HEK293 (cell line): Measurements from ENCODE around the gene IL23A.

ENCODE experiments used
- CTCF ChIA-PET: fragments of 350-600 bp; formaldehyde crosslinking; extraction: SDS; loops from one replicate; lab custom pipeline; 2021; ENCODE audit warnings: antibody characterized with exemption; lab: Yijun Ruan, JAX
- POLR2A ChIA-PET: fragments of 300-600 bp; formaldehyde crosslinking; extraction: SDS; loops from one replicate; lab custom pipeline; 2020; ENCODE audit warnings: antibody characterized with exemption, inconsistent platforms; lab: Yijun Ruan, JAX
- H3K27ac ChIP-seq: fragments of 200-500 bp; sonication (Bioruptor generic); 2 replicates; pipeline ENCODE4 v1.5.1; 2014; ENCODE audit warnings: low read depth, low read length, control low read depth, inconsistent platforms; ENCODE audit errors: extremely low read depth
- H3K36me3 ChIP-seq, 2 experiments: fragments of 200-500 bp in 1 of 2; sonication (Bioruptor generic) in 1 of 2; 1 replicate in 1 of 2; 2 replicates in 1 of 2; pipeline ENCODE4 v1.5.1; 2014 to 2017; ENCODE audit warnings: inconsistent platforms in 2 of 2, low read length in 2 of 2; ENCODE audit not compliant: control insufficient read depth in 2 of 2, insufficient read depth in 1 of 2
- H3K4me1 ChIP-seq: fragments of 200-500 bp; sonication (Bioruptor generic); 2 replicates; pipeline ENCODE4 v1.5.1; 2014; ENCODE audit warnings: mild to moderate bottlenecking, low read length, inconsistent platforms; ENCODE audit not compliant: control insufficient read depth, insufficient read depth
- H3K4me3 ChIP-seq: 2 replicates; pipeline ENCODE4 v1.5.1; 2011; ENCODE audit warnings: low read depth, mild to moderate bottlenecking, control low read depth, low read length, moderate library complexity
- H3K9me3 ChIP-seq: fragments of 200-500 bp; sonication (Bioruptor generic); 2 replicates; pipeline ENCODE4 v1.5.1; 2014; ENCODE audit warnings: low read depth, low read length, inconsistent platforms; ENCODE audit not compliant: control insufficient read depth, insufficient read depth
- EGR2 ChIP-seq: fragments of 450-650 bp; formaldehyde crosslinking; IDR thresholded peaks from 2 replicates; pipeline ENCODE4 v1.5.1; 2016; ENCODE audit warnings: low read depth, missing biosample characterization, missing genetic modification characterization
- KLF1 ChIP-seq: fragments of 450-650 bp; formaldehyde crosslinking; IDR thresholded peaks from 2 replicates; pipeline ENCODE4 v1.5.1; 2016; ENCODE audit warnings: missing biosample characterization, missing genetic modification characterization
- ZFHX2 ChIP-seq: fragments of 450-650 bp; formaldehyde crosslinking; conservative IDR thresholded peaks from 2 replicates; pipeline ENCODE4 v1.5.1; 2016; ENCODE audit warnings: missing biosample characterization, missing genetic modification characterization
- ZFP3 ChIP-seq: fragments of 450-650 bp; formaldehyde crosslinking; IDR thresholded peaks from 2 replicates; pipeline ENCODE4 v1.5.1; 2016; ENCODE audit warnings: low read depth, missing biosample characterization, missing genetic modification characterization
- ZFP69B ChIP-seq: fragments of 450-650 bp; formaldehyde crosslinking; IDR thresholded peaks from 2 replicates; pipeline ENCODE4 v1.5.1; 2016; ENCODE audit warnings: missing biosample characterization, missing genetic modification characterization
- ZNF133 ChIP-seq: fragments of 450-650 bp; formaldehyde crosslinking; IDR thresholded peaks from 2 replicates; pipeline ENCODE4 v1.5.1; 2016; ENCODE audit warnings: missing biosample characterization, missing genetic modification characterization
- ZNF341 ChIP-seq: fragments of 450-650 bp; formaldehyde crosslinking; IDR thresholded peaks from 2 replicates; pipeline ENCODE4; 2016; ENCODE audit warnings: low read depth, missing biosample characterization, missing genetic modification characterization
- ZNF350 ChIP-seq: fragments of 450-650 bp; formaldehyde crosslinking; IDR thresholded peaks from 2 replicates; pipeline ENCODE4 v1.5.0; 2017; ENCODE audit warnings: missing biosample characterization, mild to moderate bottlenecking, missing genetic modification characterization
- ZNF37A ChIP-seq: fragments of 450-650 bp; IDR thresholded peaks from 2 replicates; pipeline ENCODE4 v1.5.1; 2018; ENCODE audit warnings: missing biosample characterization, missing genetic modification characterization
- ZNF677 ChIP-seq: fragments of 450-650 bp; IDR thresholded peaks from 2 replicates; pipeline ENCODE4 v1.5.0; 2018; ENCODE audit warnings: missing biosample characterization, mild to moderate bottlenecking, missing genetic modification characterization, moderate library complexity
- TF ChIP-seq, protein P1 (sequence below): fragments of 450-650 bp; formaldehyde crosslinking; IDR thresholded peaks from 2 replicates; pipeline ENCODE4 v1.5.1; 2016; ENCODE audit warnings: missing biosample characterization, missing genetic modification characterization
- TF ChIP-seq, protein P2 (sequence below): IDR thresholded peaks from 2 replicates; pipeline ENCODE4 v1.6.1; 2011; ENCODE audit warnings: mild to moderate bottlenecking, low read depth, low read length, borderline replicate concordance
- TF ChIP-seq, protein P3 (sequence below): sonication (generic); formaldehyde crosslinking; IDR thresholded peaks from 2 replicates; pipeline ENCODE4 v1.8.1; 2022; ENCODE audit warnings: mild to moderate bottlenecking, moderate library complexity, missing genetic modification reagents
- TF ChIP-seq, protein P4 (sequence below): fragments of 450-650 bp; formaldehyde crosslinking; IDR thresholded peaks from 2 replicates; pipeline ENCODE4 v1.5.1; 2017; ENCODE audit warnings: missing biosample characterization, missing genetic modification characterization
- TF ChIP-seq, protein P5 (sequence below): fragments of 450-650 bp; formaldehyde crosslinking; IDR thresholded peaks from 2 replicates; pipeline ENCODE4 v1.5.1; 2016; ENCODE audit warnings: missing biosample characterization, missing genetic modification characterization, borderline replicate concordance

The IL23A gene

DNA sequence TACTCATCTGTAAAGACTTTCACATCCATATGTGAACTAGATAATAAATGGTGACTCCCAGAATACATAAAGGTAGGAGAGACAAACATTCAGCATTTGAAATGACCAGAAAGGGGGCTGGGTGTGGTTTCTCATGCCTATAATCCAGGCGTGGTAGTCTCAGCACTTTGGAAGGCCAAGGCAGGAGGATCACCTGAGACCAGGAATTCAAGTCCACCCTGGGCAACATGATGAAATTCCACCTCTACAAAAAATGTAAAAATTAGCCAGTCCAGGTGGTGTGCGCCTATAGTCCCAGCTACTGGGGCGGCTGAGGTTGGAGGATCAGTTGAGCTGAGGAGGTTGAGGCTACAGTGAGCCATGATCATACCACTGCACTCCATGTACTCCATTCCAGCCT lies 34.4 kb upstream of the IL23A start:
- no peak overlapping the region for H3K4me3 ChIP-seq
- POLR2A ChIA-PET, result no interaction called here
- H3K27ac ChIP-seq, result no peak overlapping the region
- H3K36me3 ChIP-seq, result peaks cover 46 to 51% of the 10 kb centered on the region in 2 experiments
- TF ChIP-seq ZFHX2 (tag by site-specific recombination), result no peak
- no peaks in the 10 kb centered on the region; the same call in 1 of the 2 replicates for H3K4me1 ChIP-seq
- CTCF ChIA-PET, result interaction anchor here (1.4 kb wide), 1 partner anchor 46 kb away, joined by 3 read pairs; the partner anchor contains the start of gene ANKRD52
- no peaks in the 10 kb centered on the region for H3K9me3 ChIP-seq

DNA sequence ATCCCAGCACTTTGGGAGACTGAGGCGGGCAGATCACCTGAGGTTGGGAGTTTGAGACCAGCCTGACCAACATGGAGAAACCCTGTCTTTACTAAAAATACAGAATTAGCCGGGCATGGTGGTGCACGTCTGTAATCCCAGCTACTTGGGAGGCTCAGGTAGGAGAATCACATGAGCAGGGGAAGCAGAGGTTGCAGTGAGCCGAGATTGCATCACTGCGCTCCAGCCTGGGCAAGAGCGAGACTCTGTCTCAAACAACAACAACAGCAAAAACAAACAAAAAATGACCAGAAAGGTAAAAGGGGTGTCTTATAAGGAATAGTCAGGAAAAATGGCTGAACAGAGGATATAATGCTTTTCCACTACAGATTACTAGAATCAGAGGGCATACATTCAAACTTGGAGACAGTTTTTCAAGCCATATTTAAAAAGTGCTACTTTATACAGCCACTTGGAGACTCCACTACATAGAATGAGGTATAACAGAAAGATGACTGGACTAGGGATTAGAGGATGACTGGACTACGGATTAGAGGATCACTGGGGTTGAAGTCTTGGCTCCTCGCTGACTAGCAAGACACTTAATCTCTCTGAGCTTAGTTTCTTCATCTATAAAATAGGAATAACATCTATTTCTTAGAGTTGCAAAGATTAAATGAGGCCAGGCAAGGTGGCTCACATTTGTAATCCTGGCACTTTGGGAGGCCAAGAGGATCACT lies 33.7 kb upstream of the IL23A start:
- peaks cover 53 to 56% of the 10 kb centered on the region in 2 experiments for H3K36me3 ChIP-seq
- H3K9me3 ChIP-seq, result no peaks in the 10 kb centered on the region
- POLR2A ChIA-PET, result no interaction called here
- no peak overlapping the region for H3K4me3 ChIP-seq
- CTCF ChIA-PET, result interaction anchor here (1.4 kb wide), 1 partner anchor 47 kb away, joined by 3 read pairs; the partner anchor contains the start of gene ANKRD52
- H3K4me1 ChIP-seq, result no peaks in the 10 kb centered on the region; the same call in 1 of the 2 replicates
- TF ChIP-seq, protein P1, sequence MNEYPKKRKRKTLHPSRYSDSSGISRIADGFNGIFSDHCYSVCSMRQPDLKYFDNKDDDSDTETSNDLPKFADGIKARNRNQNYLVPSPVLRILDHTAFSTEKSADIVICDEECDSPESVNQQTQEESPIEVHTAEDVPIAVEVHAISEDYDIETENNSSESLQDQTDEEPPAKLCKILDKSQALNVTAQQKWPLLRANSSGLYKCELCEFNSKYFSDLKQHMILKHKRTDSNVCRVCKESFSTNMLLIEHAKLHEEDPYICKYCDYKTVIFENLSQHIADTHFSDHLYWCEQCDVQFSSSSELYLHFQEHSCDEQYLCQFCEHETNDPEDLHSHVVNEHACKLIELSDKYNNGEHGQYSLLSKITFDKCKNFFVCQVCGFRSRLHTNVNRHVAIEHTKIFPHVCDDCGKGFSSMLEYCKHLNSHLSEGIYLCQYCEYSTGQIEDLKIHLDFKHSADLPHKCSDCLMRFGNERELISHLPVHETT (tag by site-specific recombination), result no peak
- TF ChIP-seq ZNF677 (tag by site-specific recombination) (no peak), EGR2 (tag by site-specific recombination) (no peak), ZFP69B (tag by site-specific recombination) (no peak), ZNF350 (tag by site-specific recombination) (no peak), ZNF133 (no peak), ZNF341 (no peak), ZFP3 (tag by site-specific recombination) (no peak), ZNF37A (tag by site-specific recombination) (no peak), KLF1 (no peak)
- TF ChIP-seq, protein P2, sequence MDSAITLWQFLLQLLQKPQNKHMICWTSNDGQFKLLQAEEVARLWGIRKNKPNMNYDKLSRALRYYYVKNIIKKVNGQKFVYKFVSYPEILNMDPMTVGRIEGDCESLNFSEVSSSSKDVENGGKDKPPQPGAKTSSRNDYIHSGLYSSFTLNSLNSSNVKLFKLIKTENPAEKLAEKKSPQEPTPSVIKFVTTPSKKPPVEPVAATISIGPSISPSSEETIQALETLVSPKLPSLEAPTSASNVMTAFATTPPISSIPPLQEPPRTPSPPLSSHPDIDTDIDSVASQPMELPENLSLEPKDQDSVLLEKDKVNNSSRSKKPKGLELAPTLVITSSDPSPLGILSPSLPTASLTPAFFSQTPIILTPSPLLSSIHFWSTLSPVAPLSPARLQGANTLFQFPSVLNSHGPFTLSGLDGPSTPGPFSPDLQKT, result no peak
- TF ChIP-seq, protein P3, sequence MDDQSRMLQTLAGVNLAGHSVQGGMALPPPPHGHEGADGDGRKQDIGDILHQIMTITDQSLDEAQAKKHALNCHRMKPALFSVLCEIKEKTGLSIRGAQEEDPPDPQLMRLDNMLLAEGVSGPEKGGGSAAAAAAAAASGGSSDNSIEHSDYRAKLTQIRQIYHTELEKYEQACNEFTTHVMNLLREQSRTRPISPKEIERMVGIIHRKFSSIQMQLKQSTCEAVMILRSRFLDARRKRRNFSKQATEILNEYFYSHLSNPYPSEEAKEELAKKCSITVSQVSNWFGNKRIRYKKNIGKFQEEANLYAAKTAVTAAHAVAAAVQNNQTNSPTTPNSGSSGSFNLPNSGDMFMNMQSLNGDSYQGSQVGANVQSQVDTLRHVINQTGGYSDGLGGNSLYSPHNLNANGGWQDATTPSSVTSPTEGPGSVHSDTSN (CRISPR knock-in tag), result no peak
- TF ChIP-seq, protein P4, sequence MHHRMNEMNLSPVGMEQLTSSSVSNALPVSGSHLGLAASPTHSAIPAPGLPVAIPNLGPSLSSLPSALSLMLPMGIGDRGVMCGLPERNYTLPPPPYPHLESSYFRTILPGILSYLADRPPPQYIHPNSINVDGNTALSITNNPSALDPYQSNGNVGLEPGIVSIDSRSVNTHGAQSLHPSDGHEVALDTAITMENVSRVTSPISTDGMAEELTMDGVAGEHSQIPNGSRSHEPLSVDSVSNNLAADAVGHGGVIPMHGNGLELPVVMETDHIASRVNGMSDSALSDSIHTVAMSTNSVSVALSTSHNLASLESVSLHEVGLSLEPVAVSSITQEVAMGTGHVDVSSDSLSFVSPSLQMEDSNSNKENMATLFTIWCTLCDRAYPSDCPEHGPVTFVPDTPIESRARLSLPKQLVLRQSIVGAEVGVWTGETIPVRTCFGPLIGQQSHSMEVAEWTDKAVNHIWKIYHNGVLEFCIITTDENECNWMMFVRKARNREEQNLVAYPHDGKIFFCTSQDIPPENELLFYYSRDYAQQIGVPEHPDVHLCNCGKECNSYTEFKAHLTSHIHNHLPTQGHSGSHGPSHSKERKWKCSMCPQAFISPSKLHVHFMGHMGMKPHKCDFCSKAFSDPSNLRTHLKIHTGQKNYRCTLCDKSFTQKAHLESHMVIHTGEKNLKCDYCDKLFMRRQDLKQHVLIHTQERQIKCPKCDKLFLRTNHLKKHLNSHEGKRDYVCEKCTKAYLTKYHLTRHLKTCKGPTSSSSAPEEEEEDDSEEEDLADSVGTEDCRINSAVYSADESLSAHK (tag by site-specific recombination), result no peak
- TF ChIP-seq, protein P5, sequence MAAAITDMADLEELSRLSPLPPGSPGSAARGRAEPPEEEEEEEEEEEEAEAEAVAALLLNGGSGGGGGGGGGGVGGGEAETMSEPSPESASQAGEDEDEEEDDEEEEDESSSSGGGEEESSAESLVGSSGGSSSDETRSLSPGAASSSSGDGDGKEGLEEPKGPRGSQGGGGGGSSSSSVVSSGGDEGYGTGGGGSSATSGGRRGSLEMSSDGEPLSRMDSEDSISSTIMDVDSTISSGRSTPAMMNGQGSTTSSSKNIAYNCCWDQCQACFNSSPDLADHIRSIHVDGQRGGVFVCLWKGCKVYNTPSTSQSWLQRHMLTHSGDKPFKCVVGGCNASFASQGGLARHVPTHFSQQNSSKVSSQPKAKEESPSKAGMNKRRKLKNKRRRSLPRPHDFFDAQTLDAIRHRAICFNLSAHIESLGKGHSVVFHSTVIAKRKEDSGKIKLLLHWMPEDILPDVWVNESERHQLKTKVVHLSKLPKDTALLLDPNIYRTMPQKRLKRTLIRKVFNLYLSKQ, result no peak
- no peak overlapping the region for H3K27ac ChIP-seq
